ENCODE results near the gene SLC35B1.

DNA sequence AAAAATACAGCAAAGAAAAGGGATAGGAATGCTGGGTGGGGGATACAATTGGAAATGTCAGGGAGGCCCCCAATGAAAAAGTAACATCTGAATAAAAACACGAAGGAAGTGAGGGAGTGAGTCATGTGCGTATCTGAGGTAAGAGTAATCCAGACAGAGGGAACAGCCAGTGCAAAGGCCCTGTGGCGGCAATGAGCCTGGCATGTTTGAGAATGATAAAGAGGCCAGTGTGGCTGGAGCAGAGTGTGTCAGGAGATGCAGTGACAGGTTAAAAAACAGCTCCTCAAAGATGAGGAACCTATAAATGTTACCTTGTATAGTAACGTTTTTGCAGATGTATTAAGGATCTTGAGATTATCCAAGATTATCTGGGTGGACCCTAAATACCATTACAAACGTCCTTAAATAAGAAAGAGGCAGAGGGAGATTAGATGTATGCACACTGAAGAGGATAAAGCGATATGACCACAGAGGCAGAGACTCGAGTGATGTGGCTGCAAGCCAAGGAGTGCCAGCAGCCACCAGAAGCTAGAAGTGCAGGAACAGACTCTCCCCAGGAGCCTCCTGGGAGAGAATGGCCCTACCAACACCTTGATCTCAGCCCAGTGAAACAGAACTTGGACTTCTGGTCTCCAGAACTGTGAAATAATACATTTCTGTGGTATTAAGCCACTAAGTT is 17.8 kb upstream of the SLC35B1 start:
- TF ChIP-seq POLR2A (IDR thresholded peaks at IDR 0.05): no peak
- TF ChIP-seq, protein P1, sequence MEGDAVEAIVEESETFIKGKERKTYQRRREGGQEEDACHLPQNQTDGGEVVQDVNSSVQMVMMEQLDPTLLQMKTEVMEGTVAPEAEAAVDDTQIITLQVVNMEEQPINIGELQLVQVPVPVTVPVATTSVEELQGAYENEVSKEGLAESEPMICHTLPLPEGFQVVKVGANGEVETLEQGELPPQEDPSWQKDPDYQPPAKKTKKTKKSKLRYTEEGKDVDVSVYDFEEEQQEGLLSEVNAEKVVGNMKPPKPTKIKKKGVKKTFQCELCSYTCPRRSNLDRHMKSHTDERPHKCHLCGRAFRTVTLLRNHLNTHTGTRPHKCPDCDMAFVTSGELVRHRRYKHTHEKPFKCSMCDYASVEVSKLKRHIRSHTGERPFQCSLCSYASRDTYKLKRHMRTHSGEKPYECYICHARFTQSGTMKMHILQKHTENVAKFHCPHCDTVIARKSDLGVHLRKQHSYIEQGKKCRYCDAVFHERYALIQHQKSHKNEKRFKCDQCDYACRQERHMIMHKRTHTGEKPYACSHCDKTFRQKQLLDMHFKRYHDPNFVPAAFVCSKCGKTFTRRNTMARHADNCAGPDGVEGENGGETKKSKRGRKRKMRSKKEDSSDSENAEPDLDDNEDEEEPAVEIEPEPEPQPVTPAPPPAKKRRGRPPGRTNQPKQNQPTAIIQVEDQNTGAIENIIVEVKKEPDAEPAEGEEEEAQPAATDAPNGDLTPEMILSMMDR (IDR thresholded peaks at IDR 0.05): no peak

Data from right lobe of liver (tissue), 4 donors.